HCT116 (cell line): ENCODE results near the gene PDE6A. TPM values are rescaled to one million over a fixed set of nuclear protein-coding genes. Genes with fewer than 3 reads are reported as not detected.

Experiments used
- ATAC-seq: fragments of 200-7000 bp; cut with Tn5 transposase; 2 replicates; pipeline ENCODE4 v1.9.1; 2020; ENCODE audit warnings: mild to moderate bottlenecking, moderate library complexity
- BruUV-seq: library from RNA; stranded (reverse); fragments of 400-500 nt; replicated peaks from 2 replicates; lab custom pipeline; 2021; lab: Mats Ljungman, UMichigan
- CTCF ChIA-PET: fragments of 300-600 bp; sonication (Branson Sonifier 250); formaldehyde crosslinking; loops from one replicate; lab custom pipeline; 2021; ENCODE audit warnings: antibody characterized with exemption; lab: Charles Lee
- POLR2A ChIA-PET: fragments of 300-600, 350-600 bp; sonication (Branson Sonifier 250); formaldehyde crosslinking; loops from one replicate; lab custom pipeline; 2021; ENCODE audit warnings: antibody characterized with exemption; lab: Charles Lee
- RAD21 ChIA-PET, 2 experiments: fragments of 300-600 bp; sonication (Branson Sonifier 250); formaldehyde crosslinking; loops; one replicate each; lab custom pipeline; 2023; ENCODE audit warnings: low total read pairs in 2 of 2; ENCODE audit not compliant: uncharacterized antibody in 2 of 2, unreplicated experiment in 2 of 2, low non-redundant PET in 1 of 2; lab: Charles Lee
- DNase-seq: peaks from one replicate; pipeline ENCODE4 v3.0.0-alpha.2; 2010; ENCODE audit warnings: low read depth, low spot score
- H2AFZ ChIP-seq: fragments of 200-600 bp; shearing (Covaris generic), sonication (generic); 2 replicates; pipeline ENCODE4 v1.6.1; 2017; ENCODE audit warnings: low read depth, mixed run types, mixed read lengths, antibody characterized with exemption, low read length; ENCODE audit not compliant: poor library complexity, severe bottlenecking
- H3K27ac ChIP-seq: 2 replicates; pipeline ENCODE4 v1.5.1; 2012; ENCODE audit warnings: low read depth, low read length
- H3K27me3 ChIP-seq: fragments of 200-600 bp; sonication (generic); 2 replicates; pipeline ENCODE4 v1.6.1; 2016; ENCODE audit warnings: mixed run types, low read length, mixed read lengths; ENCODE audit not compliant: insufficient read depth
- H3K36me3 ChIP-seq, 2 experiments: fragments of 200-500 bp in 1 of 2; fragments of 200-600 bp in 1 of 2; sonication (Bioruptor generic) in 1 of 2; sonication (generic) in 1 of 2; 2 replicates each; pipeline versions ENCODE4 v1.5.1 to v1.6.1; 2014 to 2016; ENCODE audit warnings: low read length in 2 of 2, inconsistent platforms in 1 of 2, mixed read lengths in 1 of 2, mixed run types in 1 of 2; ENCODE audit not compliant: insufficient read depth in 2 of 2, control insufficient read depth in 1 of 2
- H3K4me1 ChIP-seq, 2 experiments: fragments of 200-600 bp in 1 of 2; sonication (generic) in 1 of 2; 2 replicates each; pipeline versions ENCODE4 v1.5.1 to v1.6.1; 2012 to 2017; ENCODE audit warnings: low read length in 2 of 2, inconsistent platforms in 1 of 2, mild to moderate bottlenecking in 1 of 2, mixed read lengths in 1 of 2, mixed run types in 1 of 2, moderate library complexity in 1 of 2; ENCODE audit not compliant: insufficient read depth in 2 of 2, control insufficient read depth in 1 of 2
- H3K4me2 ChIP-seq: fragments of 200-600 bp; sonication (generic); 2 replicates; pipeline ENCODE4 v1.6.1; 2017; ENCODE audit warnings: mixed run types, low read length, mixed read lengths
- H3K4me3 ChIP-seq, 2 experiments: fragments of 200-600 bp in 1 of 2; sonication (generic) in 1 of 2; replicated peaks in 1 of 2; 2 replicates each; pipeline ENCODE4 v1.5.1; 2011 to 2016; ENCODE audit warnings: low read length in 2 of 2, control low read depth in 1 of 2, low read depth in 1 of 2, mild to moderate bottlenecking in 1 of 2, mixed read lengths in 1 of 2, mixed run types in 1 of 2
- H3K79me2 ChIP-seq: fragments of 200-600 bp; sonication (generic); 2 replicates; pipeline ENCODE4 v1.6.1; 2017; ENCODE audit warnings: mild to moderate bottlenecking, mixed run types, low read length, moderate library complexity, mixed read lengths; ENCODE audit not compliant: insufficient read depth
- H3K9ac ChIP-seq: fragments of 200-600 bp; sonication (generic); 2 replicates; pipeline ENCODE4 v1.6.1; 2016; ENCODE audit warnings: low read length, mixed read lengths
- H3K9me2 ChIP-seq: fragments of 200-600 bp; sonication (generic), shearing (Covaris generic); 2 replicates; pipeline ENCODE4 v1.6.1; 2017; ENCODE audit warnings: mixed run types, mild to moderate bottlenecking, moderate library complexity; ENCODE audit not compliant: insufficient read depth
- H3K9me3 ChIP-seq, 2 experiments: fragments of 200-500 bp in 1 of 2; fragments of 200-600 bp in 1 of 2; sonication (Bioruptor generic) in 1 of 2; sonication (generic) in 1 of 2; 2 replicates each; pipeline ENCODE4 v1.6.1; 2014 to 2017; ENCODE audit warnings: low read length in 2 of 2, mixed read lengths in 2 of 2, inconsistent platforms in 1 of 2, low read depth in 1 of 2, mild to moderate bottlenecking in 1 of 2, mixed run types in 1 of 2, moderate library complexity in 1 of 2; ENCODE audit not compliant: control insufficient read depth in 1 of 2, insufficient read depth in 1 of 2
- H4K20me1 ChIP-seq: fragments of 200-600 bp; sonication (generic), shearing (Covaris generic); 2 replicates; pipeline ENCODE4 v1.6.1; 2017; ENCODE audit warnings: mixed run types, mild to moderate bottlenecking, moderate library complexity; ENCODE audit not compliant: insufficient read depth
- ATF3 ChIP-seq: IDR thresholded peaks from 2 replicates; pipeline ENCODE4 v1.6.1; 2012
- CBX3 ChIP-seq: IDR thresholded peaks from 2 replicates; pipeline ENCODE4 v1.6.1; 2012; ENCODE audit warnings: low read depth
- CEBPB ChIP-seq: IDR thresholded peaks from 2 replicates; pipeline ENCODE4 v1.6.1; 2012; ENCODE audit warnings: low read depth
- CTCF ChIP-seq, 3 experiments: fragments of 200-600 bp in 1 of 3; sonication (generic) in 1 of 3; IDR thresholded peaks in 2 of 3; conservative IDR thresholded peaks in 1 of 3; 2 replicates each; pipeline ENCODE4 v1.5.1; 2012 to 2017; ENCODE audit warnings: low read depth in 2 of 3, low read length in 2 of 3, antibody characterized with exemption in 1 of 3, borderline replicate concordance in 1 of 3, control low read depth in 1 of 3, mild to moderate bottlenecking in 1 of 3, mixed read lengths in 1 of 3, mixed run types in 1 of 3, moderate library complexity in 1 of 3; ENCODE audit not compliant: insufficient read depth in 1 of 3
- EGR1 ChIP-seq: IDR thresholded peaks from 2 replicates; pipeline ENCODE4 v1.6.1; 2012; ENCODE audit warnings: low read depth
- ELF1 ChIP-seq: IDR thresholded peaks from 2 replicates; pipeline ENCODE4 v1.6.1; 2012; ENCODE audit warnings: low read depth, borderline replicate concordance
- EZH2phosphoT487 ChIP-seq: fragments of 200-600 bp; IDR thresholded peaks from 2 replicates; pipeline ENCODE4 v1.6.1; 2018; ENCODE audit warnings: antibody characterized with exemption, borderline replicate concordance
- FOSL1 ChIP-seq: IDR thresholded peaks from 2 replicates; pipeline ENCODE4 v1.6.1; 2012; ENCODE audit warnings: low read depth
- JUND ChIP-seq: IDR thresholded peaks from 2 replicates; pipeline ENCODE4 v1.6.1; 2012
- MAX ChIP-seq: IDR thresholded peaks from 2 replicates; pipeline ENCODE4 v1.6.1; 2012
- POLR2A ChIP-seq: IDR thresholded peaks from 2 replicates; pipeline ENCODE4 v1.7.0; 2011; ENCODE audit warnings: borderline replicate concordance; ENCODE audit not compliant: insufficient read depth, insufficient read length; ENCODE audit errors: extremely low read depth
- POLR2AphosphoS5 ChIP-seq: IDR thresholded peaks from 2 replicates; pipeline ENCODE4 v1.6.1; 2011; ENCODE audit warnings: mild to moderate bottlenecking, low read depth, low read length, moderate library complexity
- RAD21 ChIP-seq: IDR thresholded peaks from 2 replicates; pipeline ENCODE4 v1.6.1; 2012; ENCODE audit warnings: low read depth, mild to moderate bottlenecking
- REST ChIP-seq: IDR thresholded peaks from 2 replicates; pipeline ENCODE4 v1.6.1; 2012; ENCODE audit warnings: low read depth
- SIN3A ChIP-seq: IDR thresholded peaks from 2 replicates; pipeline ENCODE4 v1.6.1; 2012; ENCODE audit warnings: low read depth
- SP1 ChIP-seq: IDR thresholded peaks from 2 replicates; pipeline ENCODE4 v1.6.1; 2012; ENCODE audit warnings: low read depth
- SRF ChIP-seq: IDR thresholded peaks from 2 replicates; pipeline ENCODE4 v1.6.1; 2012; ENCODE audit warnings: low read depth
- TCF7L2 ChIP-seq: IDR thresholded peaks from 2 replicates; pipeline ENCODE4 v1.7.0; 2011; ENCODE audit warnings: borderline replicate concordance, inconsistent platforms; ENCODE audit not compliant: insufficient read depth, insufficient read length; ENCODE audit errors: extremely low read depth
- ZBTB33 ChIP-seq: IDR thresholded peaks from 2 replicates; pipeline ENCODE4 v1.6.1; 2011; ENCODE audit warnings: mild to moderate bottlenecking, low read length, moderate library complexity; ENCODE audit not compliant: insufficient replicate concordance; ENCODE audit errors: extremely low read depth
- ZFX ChIP-seq: fragments of 450-650 bp; IDR thresholded peaks from 2 replicates; pipeline ENCODE4 v1.6.1; 2017
- intact Hi-C: fragments of 100-400 bp; cut with micrococcal nuclease; formaldehyde crosslinking; loops from 2 replicates; pipeline ENCODE4 v1.10.0; 2022
- total RNA-seq: library from RNA; stranded (reverse); gene quantifications from one replicate; pipeline ENCODE4 v1.2.1, GENCODE V29; 2021; ENCODE audit not compliant: unreplicated experiment

The PDE6A gene
- total RNA-seq, 1 experiment from 2014 or later = not detected

- no peaks in the 10 kb centered on the region for H4K20me1 ChIP-seq
- H3K4me3 ChIP-seq = no peak overlapping the region
- no peaks in the 10 kb centered on the region for H3K9me3 ChIP-seq
- no peak overlapping the region for H3K4me2 ChIP-seq
- H3K79me2 ChIP-seq = no peaks in the 10 kb centered on the region
- TF ChIP-seq MAX (no peak), POLR2A (no peak), ATF3 (no peak), ELF1 (no peak), FOSL1 (no peak), CBX3 (no peak), TCF7L2 (no peak), JUND (no peak), SP1 (no peak), CEBPB (no peak), EZH2phosphoT487 (no peak), EGR1 (no peak), POLR2AphosphoS5 (no peak), CTCF (IDR thresholded peaks at IDR 0.05 in 2 of 3, conservative IDR thresholded peaks at IDR 0.05 in 1 of 3; ENCODE audit: borderline replicate concordance in 1 of 3, insufficient read depth in 1 of 3, low read depth in 2 of 3, low read length in 2 of 3) (no peak), REST (no peak), SIN3A (no peak), ZFX (no peak), RAD21 (no peak), SRF (no peak), ZBTB33 (no peak)
- ChIA-PET RAD21 (no interaction called here), CTCF (no interaction called here), POLR2A (no interaction called here)
- DNase-seq = no peak
- H3K9ac ChIP-seq = no peak overlapping the region
- no peaks in the 10 kb centered on the region for H3K36me3 ChIP-seq
- H3K4me1 ChIP-seq = no peaks in the 10 kb centered on the region
- no peaks in the 10 kb centered on the region for H3K27me3 ChIP-seq
- no peak for ATAC-seq
- H2AFZ ChIP-seq = no peak overlapping the region
- intact Hi-C loops = no loop called here
- H3K27ac ChIP-seq = no peak overlapping the region
- no TSS peak for BruUV-seq
- no peaks in the 10 kb centered on the region for H3K9me2 ChIP-seq
Observed at GRCh38 chr5:149924486-149924885, 20.1 kb downstream of the PDE6A start.
